Karpas-422 (cell line): ENCODE data around the gene SPPL3. TPM values are rescaled to one million over a fixed set of nuclear protein-coding genes. Genes with fewer than 3 reads are reported as not detected.
A peak's percentile ranks its signal among the peaks of the same experiment; 100 is the strongest.
"Not testable (repeated sequence)": the region's sequence is repeated elsewhere in the genome, so short reads cannot be mapped to it uniquely, and the experiment has no call there.

Source experiments
- DNase-seq: peaks from one replicate; pipeline ENCODE4 v3.0.0-alpha.2; 2015
- H2AFZ ChIP-seq: fragments of 200-600 bp; sonication (generic); 2 replicates; pipeline ENCODE4 v1.6.1; 2014; ENCODE audit warnings: antibody characterized with exemption, low read length, mixed read lengths
- H3K27ac ChIP-seq: fragments of 200-600 bp; sonication (generic); 2 replicates; pipeline ENCODE4 v1.5.1; 2014; ENCODE audit warnings: mild to moderate bottlenecking, low read length, moderate library complexity
- H3K27me3 ChIP-seq: fragments of 200-600 bp; sonication (generic); 2 replicates; pipeline ENCODE4 v1.6.1; 2014; ENCODE audit warnings: low read length, mixed read lengths
- H3K36me3 ChIP-seq: fragments of 200-600 bp; sonication (generic); 2 replicates; pipeline ENCODE4 v1.6.1; 2014; ENCODE audit warnings: low read length, mixed read lengths; ENCODE audit not compliant: insufficient read depth
- H3K4me1 ChIP-seq: fragments of 200-600 bp; sonication (generic); 2 replicates; pipeline ENCODE4 v1.6.1; 2014; ENCODE audit warnings: mild to moderate bottlenecking, low read length, mixed read lengths
- H3K4me2 ChIP-seq: fragments of 200-600 bp; sonication (generic); 2 replicates; pipeline ENCODE4 v1.6.1; 2014; ENCODE audit warnings: low read length, low read depth, mild to moderate bottlenecking; ENCODE audit not compliant: poor library complexity, severe bottlenecking
- H3K4me3 ChIP-seq: fragments of 200-600 bp; sonication (generic); 2 replicates; pipeline ENCODE4 v1.5.1; 2014; ENCODE audit warnings: mild to moderate bottlenecking, antibody characterized with exemption, low read length, mixed read lengths
- H3K79me2 ChIP-seq: fragments of 200-600 bp; sonication (generic); 2 replicates; pipeline ENCODE4 v1.6.1; 2014; ENCODE audit warnings: mild to moderate bottlenecking, low read length, mixed read lengths
- H3K9ac ChIP-seq: fragments of 200-600 bp; sonication (generic); 2 replicates; pipeline ENCODE4 v1.6.0; 2014; ENCODE audit warnings: low read length
- H3K9me2 ChIP-seq: fragments of 200-600 bp; sonication (generic), shearing (Covaris generic); replicated peaks from 2 replicates; pipeline ENCODE4 v1.6.0; 2014; ENCODE audit warnings: mild to moderate bottlenecking, low read length, moderate library complexity; ENCODE audit not compliant: insufficient read depth
- H3K9me3 ChIP-seq: fragments of 300-700, 200-600 bp; sonication (generic); 2 replicates; pipeline ENCODE4 v1.6.1; 2014; ENCODE audit warnings: low read length, mixed read lengths
- H4K20me1 ChIP-seq: fragments of 200-600 bp; sonication (generic); 2 replicates; pipeline ENCODE4 v1.6.1; 2014; ENCODE audit warnings: mild to moderate bottlenecking, antibody characterized with exemption, low read length, low read depth; ENCODE audit not compliant: insufficient read depth
- total RNA-seq: library from RNA; depleted of rRNA; stranded (reverse); fragments of >200 nt; shearing (Covaris generic); gene quantifications from 2 replicates; pipeline ENCODE4 v1.2.3, GENCODE V29; 2014; ENCODE audit warnings: low replicate concordance

SPPL3 gene
- total RNA-seq, 1 experiment from 2014 or later = 11.9 TPM

- Histone ChIP-seq H3K9me2 (no peaks in the 10 kb centered on the region), H3K9me3 (peaks cover 10% of the 10 kb centered on the region), H3K9ac (peak overlapping the region; percentile 1), H3K36me3 (no peaks in the 10 kb centered on the region), H2AFZ (no peak overlapping the region), H3K4me1 (peaks cover 59% of the 10 kb centered on the region), H3K79me2 (peaks cover 49% of the 10 kb centered on the region), H4K20me1 (no peaks in the 10 kb centered on the region), H3K27ac (peak overlapping the region; percentile 85), H3K27me3 (no peaks in the 10 kb centered on the region), H3K4me2 (peak overlapping the region; percentile 65), H3K4me3 (peak overlapping the region; percentile 31)
- peak; percentile 49 for DNase-seq
Measured at GRCh38 chr12:120799243-120800045, 104.7 kb downstream of the SPPL3 start.

- H2AFZ ChIP-seq = no peak overlapping the region
- H3K4me1 ChIP-seq = peaks cover 56% of the 10 kb centered on the region
- peak overlapping the region; percentile 31 for H3K4me3 ChIP-seq
- no peaks in the 10 kb centered on the region for H3K9me2 ChIP-seq
- peaks cover 46% of the 10 kb centered on the region for H3K79me2 ChIP-seq
- peak overlapping the region; percentile 85 for H3K27ac ChIP-seq
- H3K36me3 ChIP-seq = no peaks in the 10 kb centered on the region
- H4K20me1 ChIP-seq = no peaks in the 10 kb centered on the region
- DNase-seq = peak; percentile 80
- H3K9ac ChIP-seq = peak overlapping the region; percentile 2; the same call in 1 of the 2 replicates
- peak overlapping the region; percentile 65 for H3K4me2 ChIP-seq
- H3K27me3 ChIP-seq = no peaks in the 10 kb centered on the region
- peaks cover 10% of the 10 kb centered on the region for H3K9me3 ChIP-seq
Measured at GRCh38 chr12:120798696-120799095, 105.5 kb downstream of the SPPL3 start.

GRCh38 chr12:120797677-120798642, 106.2 kb downstream of the SPPL3 start:
- Histone ChIP-seq H3K4me3 (peak overlapping the region; percentile 31), H3K4me2 (peak overlapping the region; percentile 65)
- DNase-seq = no peak

GRCh38 chr12:120795441-120796178, 108.5 kb downstream of the SPPL3 start:
- Histone ChIP-seq H3K9me3 (peaks cover 10% of the 10 kb centered on the region), H3K36me3 (no peaks in the 10 kb centered on the region), H3K4me3 (no peak overlapping the region), H3K79me2 (peaks cover 45% of the 10 kb centered on the region), H3K4me2 (no peak overlapping the region), H3K27ac (no peak overlapping the region), H3K27me3 (no peaks in the 10 kb centered on the region), H3K4me1 (peaks cover 37% of the 10 kb centered on the region), H3K9ac (no peak overlapping the region), H4K20me1 (no peaks in the 10 kb centered on the region), H2AFZ (no peak overlapping the region), H3K9me2 (no peaks in the 10 kb centered on the region)
- no peak for DNase-seq

More at GRCh38 chr12:120797677-120798642, 106.2 kb downstream of the SPPL3 start:
- Histone ChIP-seq H3K9ac (peak overlapping the region; percentile 2; the same call in 1 of the 2 replicates), H3K9me2 (no peaks in the 10 kb centered on the region), H3K27ac (peak overlapping the region; percentile 85), H3K27me3 (no peaks in the 10 kb centered on the region), H3K9me3 (peaks cover 10% of the 10 kb centered on the region), H4K20me1 (no peaks in the 10 kb centered on the region), H3K79me2 (peaks cover 47% of the 10 kb centered on the region), H3K36me3 (no peaks in the 10 kb centered on the region), H3K4me1 (peaks cover 52% of the 10 kb centered on the region), H2AFZ (no peak overlapping the region)

GRCh38 chr12:120793357-120793756, 110.8 kb downstream of the SPPL3 start:
- no peaks in the 10 kb centered on the region for H3K36me3 ChIP-seq
- no peaks in the 10 kb centered on the region for H3K27me3 ChIP-seq
- H4K20me1 ChIP-seq = no peaks in the 10 kb centered on the region

GRCh38 chr12:120792456-120792855, 111.7 kb downstream of the SPPL3 start:
- not testable (repeated sequence) for DNase-seq, H3K27me3 ChIP-seq, H3K27ac ChIP-seq, H3K36me3 ChIP-seq, H3K9ac ChIP-seq, H3K9me2 ChIP-seq, H3K4me2 ChIP-seq, H3K4me3 ChIP-seq, H4K20me1 ChIP-seq, H3K9me3 ChIP-seq, H2AFZ ChIP-seq
- peaks cover 22% of the 10 kb centered on the region for H3K4me1 ChIP-seq
- H3K79me2 ChIP-seq = peaks cover 43% of the 10 kb centered on the region

More at GRCh38 chr12:120793357-120793756, 110.8 kb downstream of the SPPL3 start:
- Histone ChIP-seq H3K4me3 (no peak overlapping the region), H3K79me2 (peaks cover 41% of the 10 kb centered on the region), H3K9me3 (peaks cover 10% of the 10 kb centered on the region), H3K9ac (no peak overlapping the region), H3K4me2 (no peak overlapping the region), H3K27ac (no peak overlapping the region), H3K4me1 (peaks cover 22% of the 10 kb centered on the region), H3K9me2 (no peaks in the 10 kb centered on the region), H2AFZ (no peak overlapping the region)
- DNase-seq = no peak

GRCh38 chr12:120791669-120792176, 112.4 kb downstream of the SPPL3 start:
- Histone ChIP-seq H3K4me2 (no peak overlapping the region), H4K20me1 (no peaks in the 10 kb centered on the region), H3K9ac (no peak overlapping the region), H3K27me3 (no peaks in the 10 kb centered on the region), H3K36me3 (no peaks in the 10 kb centered on the region), H3K79me2 (peaks cover 42% of the 10 kb centered on the region), H3K4me1 (peaks cover 22% of the 10 kb centered on the region), H3K9me3 (peaks cover 10% of the 10 kb centered on the region), H2AFZ (no peak overlapping the region), H3K4me3 (no peak overlapping the region), H3K9me2 (no peaks in the 10 kb centered on the region), H3K27ac (no peak overlapping the region)
- no peak for DNase-seq
